CD4-positive, alpha-beta T cell treated with Interleukin-2 at 100 ng/mL for 4 hours (primary cell): ENCODE results near the gene DBNDD2.

Experiments
- DNase-seq: peaks from one replicate; pipeline ENCODE4 v3.0.0-alpha.2; 2020; ENCODE audit warnings: low spot score

Gene DBNDD2

GRCh38 chr20:45407783-45408645, at the start of gene DBNDD2:
Gene DBNDD2, plus strand, starts transcription at chr20:45408289. Its CDS starts 179 bp downstream, at chr20:45408468.
- DNase-seq: no peak

GRCh38 chr20:45359069-45359405, 49.1 kb upstream of the DBNDD2 start:
- no peak for DNase-seq

GRCh38 chr20:45359406-45360148, 48.5 kb upstream of the DBNDD2 start:
- no peak for DNase-seq

GRCh38 chr20:45361793-45362192, 46.3 kb upstream of the DBNDD2 start:
- no peak for DNase-seq

- peak; percentile 99 for DNase-seq
Observed at GRCh38 chr20:45362804-45363610, 45.1 kb upstream of the DBNDD2 start, which contains the start of gene SYS1. Gene SYS1, plus strand, starts transcription at chr20:45363156. Its CDS starts 376 bp downstream, at chr20:45363532.

GRCh38 chr20:45363611-45364492, 44.2 kb upstream of the DBNDD2 start:
- no peak for DNase-seq

- DNase-seq: no peak
Observed at GRCh38 chr20:45365444-45365970, 42.6 kb upstream of the DBNDD2 start.

GRCh38 chr20:45366192-45366591, 41.9 kb upstream of the DBNDD2 start:
- DNase-seq: no peak

- DNase-seq: no peak
Observed at GRCh38 chr20:45366631-45367030, 41.5 kb upstream of the DBNDD2 start.

- DNase-seq: no peak
Observed at GRCh38 chr20:45367126-45367525, 41.0 kb upstream of the DBNDD2 start.

- peak; percentile 49 for DNase-seq
Observed at GRCh38 chr20:45368221-45368980, 39.7 kb upstream of the DBNDD2 start.

GRCh38 chr20:45370571-45371160, 37.4 kb upstream of the DBNDD2 start:
- no peak for DNase-seq

GRCh38 chr20:45372241-45372640, 35.8 kb upstream of the DBNDD2 start:
- no peak for DNase-seq

- DNase-seq: no peak
Observed at GRCh38 chr20:45372646-45373352, 35.3 kb upstream of the DBNDD2 start.

- DNase-seq: peak; percentile 91
Observed at GRCh38 chr20:45373353-45374100, 34.6 kb upstream of the DBNDD2 start.

- DNase-seq: no peak
Observed at GRCh38 chr20:45374101-45374467, 34.0 kb upstream of the DBNDD2 start.

GRCh38 chr20:45374966-45375365, 33.1 kb upstream of the DBNDD2 start:
- no peak for DNase-seq

- no peak for DNase-seq
Observed at GRCh38 chr20:45377269-45377668, 30.8 kb upstream of the DBNDD2 start.

- DNase-seq: no peak
Observed at GRCh38 chr20:45378191-45378590, 29.9 kb upstream of the DBNDD2 start, which contains the start of gene TP53TG5. Gene TP53TG5, minus strand, starts transcription at chr20:45378325. Its CDS starts 89 bp downstream, at chr20:45378236.
